ENCODE data around the gene USP31.

DNA sequence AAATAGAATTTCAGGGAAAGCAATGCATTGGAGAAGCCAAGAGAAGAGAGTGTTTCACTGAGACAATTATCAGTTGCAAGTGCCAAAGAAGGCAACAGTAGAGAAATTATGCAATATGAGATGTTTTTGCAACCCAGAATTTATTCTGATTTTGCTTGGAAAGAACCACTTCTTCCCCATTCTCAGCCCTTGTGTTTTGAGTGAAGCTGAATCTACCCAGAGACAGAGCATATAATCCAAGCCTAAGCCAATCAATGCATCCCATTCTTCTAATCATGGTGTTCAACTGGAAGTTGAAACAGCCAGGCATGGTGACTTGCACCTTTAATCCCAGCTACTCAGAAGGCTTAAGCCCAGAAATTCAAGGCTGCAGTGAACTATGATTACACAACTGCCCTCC lies 26.4 kb upstream of the USP31 start:
- TF ChIP-seq CTCF (IDR thresholded peaks at IDR 0.05 in 8 of 11, conservative IDR thresholded peaks at IDR 0.05 in 3 of 11) (no peak), POLR2A (IDR thresholded peaks at IDR 0.05) (no peak)
